Neural crest cell (in vitro differentiated cells): ENCODE data around the gene HELZ2. TPM values are rescaled to one million over a fixed set of nuclear protein-coding genes. Genes with fewer than 3 reads are reported as not detected.

ENCODE experiments used
- DNase-seq: peaks from one replicate; pipeline ENCODE4 v3.0.0; 2021; ENCODE audit warnings: low read depth, mixed read lengths, low spot score
- H3K27ac Mint-ChIP-seq: one replicate; pipeline ENCODE4 v1.8.0; 2021; ENCODE audit warnings: mild to moderate bottlenecking, mixed read lengths; ENCODE audit not compliant: unreplicated experiment
- H3K27me3 Mint-ChIP-seq: 2 replicates; pipeline ENCODE4 v1.8.0; 2021; ENCODE audit warnings: low read depth, mild to moderate bottlenecking, mixed read lengths
- H3K36me3 Mint-ChIP-seq: 2 replicates; pipeline ENCODE4 v1.8.0; 2021; ENCODE audit warnings: low read depth, mild to moderate bottlenecking, mixed read lengths
- H3K4me1 Mint-ChIP-seq: 2 replicates; pipeline ENCODE4 v1.8.0; 2021; ENCODE audit warnings: mixed read lengths
- H3K4me3 Mint-ChIP-seq: one replicate; pipeline ENCODE4 v1.8.0; 2021; ENCODE audit warnings: mild to moderate bottlenecking, mixed read lengths
- H3K9me3 Mint-ChIP-seq: 2 replicates; pipeline ENCODE4 v1.8.0; 2021; ENCODE audit warnings: mixed read lengths
- total RNA-seq: library from RNA; stranded (reverse); gene quantifications from 2 replicates; pipeline ENCODE4 v1.2.1, GENCODE V29; 2021
- TF ChIP-seq, protein P1 (sequence below): fragments of 200-600 bp; sonication (generic); conservative IDR thresholded peaks from 2 replicates; pipeline ENCODE4 v1.5.0; 2021; ENCODE audit warnings: antibody characterized with exemption, mild to moderate bottlenecking

HELZ2 gene
- total RNA-seq, 1 donor from 2014 or later: 22.3 TPM

DNA sequence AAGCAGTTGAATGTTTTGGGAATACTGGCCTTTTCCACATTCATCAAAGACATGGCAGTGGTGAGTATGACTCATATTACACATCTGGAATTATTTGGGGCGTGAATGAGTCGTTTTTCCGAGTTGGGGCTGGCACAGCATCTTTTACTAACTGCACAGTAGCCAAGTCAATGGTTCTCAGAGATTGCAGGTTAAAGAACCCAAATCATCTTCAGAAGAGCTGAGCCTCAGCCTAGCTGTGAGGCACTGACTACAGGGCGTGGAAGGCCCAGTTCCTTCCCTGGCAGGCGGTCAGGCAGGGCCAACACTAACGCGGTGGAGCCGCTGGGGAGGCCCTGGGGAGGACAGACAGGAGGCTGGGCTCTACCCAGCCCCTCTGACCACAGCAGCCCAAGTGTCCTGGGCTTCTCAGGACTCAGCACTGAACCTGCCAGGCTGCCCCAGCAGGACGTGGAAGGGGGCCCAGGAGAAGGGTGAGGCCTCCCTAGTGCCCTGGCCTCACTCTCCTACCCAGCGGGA, 20.1 kb upstream of the HELZ2 start:
- Mint-ChIP-seq H3K27me3 (no peaks in the 10 kb centered on the region), H3K9me3 (no peaks in the 10 kb centered on the region), H3K36me3 (peaks cover 5% of the 10 kb centered on the region), H3K4me3 (no peak overlapping the region), H3K27ac (no peak overlapping the region), H3K4me1 (no peaks in the 10 kb centered on the region)
- TF ChIP-seq, protein P1, sequence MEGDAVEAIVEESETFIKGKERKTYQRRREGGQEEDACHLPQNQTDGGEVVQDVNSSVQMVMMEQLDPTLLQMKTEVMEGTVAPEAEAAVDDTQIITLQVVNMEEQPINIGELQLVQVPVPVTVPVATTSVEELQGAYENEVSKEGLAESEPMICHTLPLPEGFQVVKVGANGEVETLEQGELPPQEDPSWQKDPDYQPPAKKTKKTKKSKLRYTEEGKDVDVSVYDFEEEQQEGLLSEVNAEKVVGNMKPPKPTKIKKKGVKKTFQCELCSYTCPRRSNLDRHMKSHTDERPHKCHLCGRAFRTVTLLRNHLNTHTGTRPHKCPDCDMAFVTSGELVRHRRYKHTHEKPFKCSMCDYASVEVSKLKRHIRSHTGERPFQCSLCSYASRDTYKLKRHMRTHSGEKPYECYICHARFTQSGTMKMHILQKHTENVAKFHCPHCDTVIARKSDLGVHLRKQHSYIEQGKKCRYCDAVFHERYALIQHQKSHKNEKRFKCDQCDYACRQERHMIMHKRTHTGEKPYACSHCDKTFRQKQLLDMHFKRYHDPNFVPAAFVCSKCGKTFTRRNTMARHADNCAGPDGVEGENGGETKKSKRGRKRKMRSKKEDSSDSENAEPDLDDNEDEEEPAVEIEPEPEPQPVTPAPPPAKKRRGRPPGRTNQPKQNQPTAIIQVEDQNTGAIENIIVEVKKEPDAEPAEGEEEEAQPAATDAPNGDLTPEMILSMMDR: no peak
- no peak for DNase-seq

DNA sequence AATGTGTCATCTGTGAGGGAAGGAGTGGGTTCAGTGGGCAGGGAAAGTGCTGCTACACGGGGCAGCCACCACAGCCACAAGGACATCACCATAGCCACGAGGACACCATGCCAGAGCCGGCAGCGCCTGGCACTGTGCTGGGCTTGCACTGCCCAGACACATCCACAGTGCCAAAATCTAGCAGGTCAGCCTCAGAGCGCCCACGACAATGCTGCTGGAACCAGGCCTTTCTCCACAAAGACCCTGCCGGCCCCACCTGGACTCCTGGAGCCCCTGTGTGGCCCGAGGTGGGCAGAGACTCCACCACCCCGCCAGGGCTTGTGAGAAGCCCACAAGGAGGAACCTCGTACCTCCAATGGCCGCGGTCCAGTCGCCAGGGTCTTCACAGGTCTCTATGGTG, 18.6 kb upstream of the HELZ2 start:
- H3K9me3 Mint-ChIP-seq: no peaks in the 10 kb centered on the region

DNA sequence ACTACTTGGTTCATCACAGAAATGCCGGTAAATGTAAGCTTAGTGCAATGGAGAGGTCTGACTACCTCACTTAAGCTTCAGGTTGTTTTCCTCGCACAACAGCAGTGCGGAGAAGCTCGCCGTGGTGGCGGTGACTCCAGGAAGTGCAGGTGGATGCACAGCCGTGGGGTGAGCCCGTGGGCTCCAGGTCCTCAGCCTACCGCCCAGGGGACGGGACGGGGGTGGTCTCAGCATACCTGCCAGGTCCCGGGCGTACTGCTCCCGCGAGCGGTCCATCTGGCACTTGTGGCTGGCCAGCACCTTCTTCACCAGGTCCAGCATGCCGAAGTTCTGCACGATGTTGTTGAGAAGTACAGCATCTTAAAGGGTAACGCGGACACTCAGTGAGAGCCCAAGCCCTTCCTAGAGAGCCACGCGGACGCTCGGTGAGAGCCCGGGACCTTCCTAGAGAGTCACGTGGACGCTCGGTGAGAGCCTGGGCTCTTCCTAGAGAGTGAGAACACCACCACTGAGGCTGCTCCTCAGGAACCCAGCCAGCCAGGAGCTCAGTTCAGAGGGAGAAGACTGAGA, 17.8 kb upstream of the HELZ2 start:
- H3K27ac Mint-ChIP-seq: no peak overlapping the region
- H3K4me1 Mint-ChIP-seq: peaks cover 9% of the 10 kb centered on the region
- TF ChIP-seq, protein P1: no peak
- no peaks in the 10 kb centered on the region for H3K9me3 Mint-ChIP-seq
- H3K36me3 Mint-ChIP-seq: peaks cover 5% of the 10 kb centered on the region
- no peaks in the 10 kb centered on the region for H3K27me3 Mint-ChIP-seq
- no peak for DNase-seq
- H3K4me3 Mint-ChIP-seq: no peak overlapping the region

More for the DNA sequence above, 18.6 kb upstream of the HELZ2 start:
- TF ChIP-seq, protein P1: no peak
- H3K4me1 Mint-ChIP-seq: peaks cover 4% of the 10 kb centered on the region
- DNase-seq: no peak
- H3K4me3 Mint-ChIP-seq: no peak overlapping the region
- peaks cover 5% of the 10 kb centered on the region for H3K36me3 Mint-ChIP-seq
- no peaks in the 10 kb centered on the region for H3K27me3 Mint-ChIP-seq
- H3K27ac Mint-ChIP-seq: peak overlapping the region; percentile 52

DNA sequence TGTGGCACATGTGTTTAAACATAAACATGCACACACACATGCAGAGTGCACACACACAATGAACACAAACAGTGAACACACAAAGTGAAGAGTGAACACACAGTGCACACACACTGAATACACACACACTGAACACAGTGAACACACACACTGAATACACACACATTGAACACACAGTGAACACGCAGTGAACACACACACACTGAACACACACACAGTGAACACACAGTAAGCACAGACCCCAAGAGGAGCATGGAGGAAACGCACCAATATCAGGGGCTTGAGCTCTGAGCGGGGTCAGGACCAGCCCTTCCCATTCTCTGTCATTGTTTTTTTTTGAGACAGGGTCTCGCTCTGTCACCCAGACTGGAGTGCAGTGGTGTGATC, 17.1 kb upstream of the HELZ2 start:
- TF ChIP-seq, protein P1: no peak
- no peak overlapping the region for H3K27ac Mint-ChIP-seq
- H3K27me3 Mint-ChIP-seq: no peaks in the 10 kb centered on the region
- no peaks in the 10 kb centered on the region for H3K9me3 Mint-ChIP-seq
- H3K4me1 Mint-ChIP-seq: peaks cover 9% of the 10 kb centered on the region
- no peak for DNase-seq
- peaks cover 5% of the 10 kb centered on the region for H3K36me3 Mint-ChIP-seq
- H3K4me3 Mint-ChIP-seq: no peak overlapping the region

DNA sequence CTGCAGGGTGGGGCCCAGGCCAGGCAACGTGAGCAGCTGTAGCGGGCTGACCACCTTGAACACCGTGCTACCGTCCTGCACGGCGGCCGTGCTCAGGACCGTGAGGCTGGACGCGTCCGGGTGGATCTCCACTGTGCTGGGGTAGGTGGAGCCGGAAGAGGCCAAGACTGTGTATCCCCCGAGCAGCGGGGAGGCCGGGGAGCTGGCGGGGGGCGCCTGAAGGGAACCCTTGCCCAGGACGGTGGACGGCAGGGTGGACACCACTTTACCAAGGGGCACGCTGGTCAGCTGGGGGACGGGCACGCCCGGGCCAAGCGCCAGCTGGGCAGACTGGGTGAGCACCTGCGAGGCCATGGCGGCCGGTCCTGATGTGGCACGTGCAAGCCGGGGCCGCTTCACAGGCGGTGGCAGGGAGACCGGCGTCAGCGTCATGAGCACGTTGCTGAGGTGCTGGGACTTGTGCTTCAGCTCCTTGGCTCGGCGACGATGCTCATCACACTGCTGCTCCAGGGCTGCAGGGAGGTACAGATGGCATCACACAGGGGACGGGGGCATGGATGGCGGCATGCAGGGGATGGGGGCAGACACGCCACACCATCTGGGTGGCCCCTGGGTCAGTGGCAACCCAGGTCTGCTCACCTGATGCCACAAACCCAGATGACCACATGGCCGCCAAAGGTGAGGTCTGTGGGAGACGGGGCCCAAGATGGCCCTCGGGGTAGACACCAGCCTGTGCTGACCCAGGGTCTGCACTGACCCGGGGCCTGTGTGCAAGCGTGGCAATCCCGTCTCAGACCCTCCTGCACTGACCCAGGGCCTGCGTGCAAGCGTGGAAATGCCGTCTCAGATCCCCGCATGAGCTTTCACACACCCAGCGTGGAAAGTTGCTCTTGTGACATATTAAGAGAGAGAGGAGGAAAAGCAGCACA, 16.4 kb upstream of the HELZ2 start:
- TF ChIP-seq, protein P1: no peak
- no peaks in the 10 kb centered on the region for H3K27me3 Mint-ChIP-seq
- DNase-seq: no peak
- peaks cover 5% of the 10 kb centered on the region for H3K36me3 Mint-ChIP-seq
- H3K4me3 Mint-ChIP-seq: no peak overlapping the region
- peaks cover 9% of the 10 kb centered on the region for H3K4me1 Mint-ChIP-seq
- H3K27ac Mint-ChIP-seq: no peak overlapping the region
- H3K9me3 Mint-ChIP-seq: no peaks in the 10 kb centered on the region
